NCI-H187 (cell line): Measurements from ENCODE around the gene TSSC4.
A peak's percentile ranks its signal among the peaks of the same experiment; 100 is the strongest.

ENCODE experiments used
- DNase-seq, 2 experiments: peaks; one replicate each; lab custom pipeline; 2025; lab: John Stamatoyannopoulos, UW

Gene TSSC4

DNA sequence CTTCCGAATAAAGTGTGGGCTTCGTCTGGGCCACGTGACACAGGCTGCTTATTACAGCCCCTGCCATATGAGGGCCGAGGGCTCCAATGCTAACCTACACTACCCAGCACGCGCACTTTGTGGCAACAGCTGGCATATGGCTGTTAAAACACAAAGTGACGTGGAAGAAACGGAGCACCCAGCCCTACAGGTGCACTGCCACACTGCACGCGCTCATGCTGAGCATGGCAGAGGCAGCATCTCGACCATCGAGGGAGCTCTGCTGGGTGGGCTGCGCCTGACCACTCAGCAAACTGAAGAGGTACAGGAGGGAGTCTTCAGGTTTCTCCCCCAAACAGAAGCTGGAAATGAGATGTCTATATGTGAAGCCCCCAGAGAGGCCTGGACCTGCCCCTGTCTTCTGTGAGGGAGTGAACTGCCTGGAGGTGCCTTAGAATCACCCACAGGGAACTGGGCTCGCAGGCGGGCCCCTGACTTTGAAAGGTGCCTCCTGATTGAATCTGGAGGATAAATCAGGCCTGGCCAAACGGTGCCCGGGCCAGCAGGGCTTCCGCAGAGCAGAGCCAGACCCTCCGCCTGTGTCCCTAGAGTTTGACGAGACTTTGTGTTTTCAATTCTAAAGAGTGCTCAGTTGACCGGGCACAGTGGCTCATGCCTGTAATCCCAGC lies 18.3 kb downstream of the TSSC4 start:
- DNase-seq = no peak

DNA sequence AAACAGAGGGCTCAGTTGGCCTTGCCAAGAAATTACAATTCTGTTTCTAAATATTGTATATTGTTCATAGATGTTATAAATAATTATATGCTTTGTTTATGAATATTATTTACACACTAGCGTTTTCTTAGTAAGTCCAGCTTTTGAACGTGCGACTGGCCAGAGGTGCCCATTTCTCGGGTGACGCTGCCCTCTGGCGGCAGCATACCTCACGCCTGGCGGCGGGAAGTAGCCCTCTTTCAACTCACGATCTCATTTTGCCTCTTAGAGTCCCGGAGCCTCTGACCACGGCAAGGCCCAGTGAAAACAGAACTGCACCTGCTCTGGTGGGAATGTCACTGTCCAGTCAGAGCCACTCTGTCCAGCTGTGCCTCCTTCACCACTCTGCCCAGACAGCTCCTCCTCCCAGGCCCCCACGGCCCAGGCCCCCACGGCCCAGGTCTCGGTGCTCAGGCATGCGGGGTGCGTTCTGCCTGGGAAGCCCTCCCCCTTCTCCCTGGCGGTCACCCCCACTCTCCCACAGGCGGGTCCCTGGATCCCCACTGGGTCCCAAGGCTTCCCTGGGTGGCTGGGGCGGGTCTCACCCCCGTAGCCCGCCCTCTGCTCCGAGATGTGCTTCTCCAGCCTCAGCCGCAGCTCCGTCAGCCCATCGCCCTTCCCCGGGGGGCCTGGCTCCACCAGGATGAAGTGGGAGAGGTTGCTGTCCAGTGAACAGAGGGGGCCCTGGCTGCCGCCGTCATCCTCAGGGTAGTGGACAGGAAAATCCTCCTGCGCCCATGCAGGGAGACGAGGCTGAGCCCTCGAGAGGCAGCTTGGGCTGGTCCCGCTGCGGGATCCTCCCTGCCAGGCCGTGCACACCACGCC lies 19.3 kb downstream of the TSSC4 start:
- DNase-seq = peak in 1 of 2 experiments; percentile 41

DNA sequence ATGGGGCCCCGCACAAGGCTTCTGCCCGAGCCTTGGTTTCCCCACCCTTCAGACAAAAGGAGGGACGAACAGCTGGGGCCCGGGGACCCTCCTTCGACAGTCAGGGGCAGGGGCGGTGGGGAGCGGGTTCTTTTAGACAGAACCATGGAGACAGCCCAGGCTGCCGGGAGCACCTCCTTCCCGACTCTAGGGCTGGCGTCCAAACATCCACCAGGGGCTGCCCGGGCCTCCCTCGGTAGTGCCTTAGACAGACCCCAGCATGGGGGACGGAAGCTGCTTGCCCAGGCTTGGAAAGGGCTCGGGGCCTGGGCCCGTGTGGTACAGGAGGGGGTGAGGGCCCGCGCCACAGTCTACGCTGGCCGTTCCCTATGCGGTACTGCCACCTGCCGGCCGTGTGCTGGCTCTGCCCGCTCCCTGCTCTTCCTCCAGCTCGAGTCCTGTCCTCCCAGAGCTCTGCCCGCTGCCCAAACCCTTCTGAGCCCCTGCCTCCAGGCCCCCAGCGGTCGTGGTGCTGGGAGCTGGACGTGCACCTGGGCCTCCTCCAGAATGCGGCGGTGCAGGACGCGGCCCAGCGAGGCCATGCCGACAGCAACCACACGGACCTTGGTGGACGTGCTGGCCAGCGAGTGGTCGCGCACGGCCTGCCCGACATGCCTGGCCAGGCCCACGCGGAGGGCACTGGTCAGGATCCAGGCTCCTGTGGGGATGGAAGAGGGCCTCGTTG lies 20.1 kb downstream of the TSSC4 start:
- no peak for DNase-seq

DNA sequence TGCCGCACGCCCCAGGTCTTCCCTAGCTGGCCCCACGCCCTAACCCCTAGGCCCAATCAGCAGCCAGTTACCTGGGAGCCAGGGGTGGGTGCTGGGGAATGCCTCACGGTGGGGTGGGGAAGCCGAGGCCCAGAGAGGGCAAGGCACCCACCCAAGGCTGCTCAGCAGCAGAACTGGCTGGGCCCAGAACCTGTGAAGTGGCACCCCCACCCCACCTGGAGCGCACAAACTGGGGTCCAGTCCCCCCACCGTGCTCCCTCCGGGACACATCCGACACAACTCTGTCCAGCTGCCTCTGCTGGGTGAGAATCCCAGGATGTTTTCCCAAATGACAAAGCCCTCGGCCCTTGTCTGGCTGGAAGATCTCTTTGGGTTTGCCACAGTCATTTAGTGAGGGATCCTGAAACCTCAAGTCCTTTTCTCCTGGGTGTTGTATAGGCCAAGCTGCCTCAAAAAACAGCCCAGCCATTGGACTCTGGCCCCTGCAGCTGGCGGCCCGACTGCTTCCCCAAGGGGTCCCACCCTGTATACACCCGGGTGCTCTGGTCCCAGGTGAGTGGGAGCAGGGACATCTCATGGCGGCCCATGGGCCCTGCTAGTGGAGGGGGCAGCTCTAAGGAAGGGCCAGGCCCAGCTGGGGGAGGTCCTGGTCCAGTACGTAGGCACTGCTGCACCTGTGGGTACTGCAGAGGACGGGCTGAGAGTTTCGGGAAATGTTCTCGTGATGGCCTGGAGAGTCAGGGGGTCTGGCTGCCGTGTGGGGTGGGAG lies 20.9 kb downstream of the TSSC4 start:
- DNase-seq = no peak

DNA sequence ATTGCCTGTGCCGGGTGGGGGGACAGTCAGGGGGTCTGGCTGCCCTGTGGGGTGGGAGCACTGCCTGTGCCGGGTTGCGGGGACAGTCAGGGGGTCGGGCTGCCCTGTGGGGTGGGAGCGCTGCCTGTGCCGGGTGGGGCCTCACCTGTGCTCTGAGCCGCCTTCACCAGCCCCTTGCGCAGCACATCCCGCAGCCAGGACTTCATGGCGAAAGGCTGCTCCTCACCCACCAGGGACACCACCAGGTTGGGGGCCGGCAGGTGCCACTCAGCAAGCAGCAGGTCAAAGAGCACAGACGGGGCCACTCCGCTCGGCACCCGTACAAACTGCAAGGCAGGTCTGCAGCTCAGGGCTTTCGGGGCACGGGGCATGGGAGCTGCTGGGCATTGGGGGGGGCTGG lies 21.4 kb downstream of the TSSC4 start:
- no peak for DNase-seq

DNA sequence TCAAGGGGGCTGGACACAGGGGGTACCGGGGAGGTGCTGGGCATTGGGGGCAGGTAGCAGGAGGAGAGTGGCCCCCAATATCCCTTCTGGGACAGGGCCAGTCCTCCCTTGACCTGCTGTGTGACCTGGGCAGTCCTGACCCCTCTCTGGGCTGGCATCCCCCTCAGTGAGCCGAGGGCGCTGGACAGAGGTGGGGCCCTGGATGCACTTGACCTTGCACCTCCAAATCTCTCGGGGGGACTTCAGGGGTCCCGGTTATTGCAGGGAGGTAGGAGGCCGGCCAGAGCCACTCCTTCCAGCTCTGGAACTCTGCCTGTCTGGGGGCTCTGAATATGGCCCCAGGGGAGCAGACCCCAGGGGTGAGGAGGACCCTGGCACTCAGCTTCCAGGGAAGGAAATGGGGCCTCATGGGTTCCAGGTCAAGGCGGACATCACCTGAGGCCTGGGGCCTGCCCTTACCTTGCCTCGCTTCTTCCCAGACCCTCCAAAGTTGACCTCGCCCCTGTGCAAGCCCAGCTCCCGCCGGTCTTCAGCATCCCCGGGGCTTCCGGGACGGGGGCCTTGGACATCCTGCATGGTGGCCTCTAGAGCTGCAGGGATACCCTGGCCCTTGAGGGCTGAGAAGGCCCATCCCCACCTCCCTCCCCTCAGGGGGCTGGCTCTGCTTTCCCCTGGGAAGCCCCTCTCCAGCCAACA lies 22.1 kb downstream of the TSSC4 start:
- DNase-seq = no peak

DNA sequence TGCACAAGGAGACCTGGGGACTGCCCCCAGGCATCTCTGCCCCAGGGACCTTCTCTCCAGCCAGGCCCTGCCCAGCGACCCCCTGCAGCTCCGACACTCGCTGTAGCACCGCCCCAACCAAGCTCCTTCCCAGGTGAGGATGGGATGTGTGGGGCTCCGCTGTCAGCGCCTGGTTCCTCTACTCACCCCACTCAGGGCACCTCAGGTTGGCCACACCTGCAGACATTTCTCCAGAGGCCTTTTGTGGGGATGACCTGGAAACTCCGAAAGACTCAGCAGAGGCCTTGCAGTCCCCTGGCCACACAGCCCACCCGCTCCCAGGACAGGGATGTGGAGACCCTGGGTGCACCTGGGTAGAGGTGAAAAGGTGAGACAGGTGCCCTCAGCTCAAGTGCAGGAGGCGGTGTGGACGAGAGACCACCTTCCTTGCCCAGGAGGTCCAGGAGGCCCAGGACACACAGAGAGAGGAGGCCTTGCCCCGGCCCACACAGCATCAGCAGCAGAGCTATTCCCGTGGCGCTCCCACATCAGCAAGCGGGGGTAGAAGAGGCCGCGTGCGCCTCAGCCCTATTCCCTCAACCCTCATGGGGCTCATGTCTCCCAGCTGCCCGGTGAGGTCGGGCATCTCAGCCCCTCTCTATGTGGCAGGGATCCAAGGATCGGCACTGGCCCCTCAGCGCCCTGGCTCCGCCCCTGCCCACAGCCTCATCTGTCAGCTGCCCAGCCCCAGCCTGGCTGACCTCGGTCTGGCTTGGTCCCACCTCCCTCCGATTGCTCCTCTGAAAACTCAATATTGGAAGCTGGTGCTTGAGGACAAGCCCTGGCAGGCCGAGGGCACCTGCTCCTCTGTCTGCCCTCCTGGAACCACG lies 22.8 kb downstream of the TSSC4 start:
- no peak for DNase-seq

DNA sequence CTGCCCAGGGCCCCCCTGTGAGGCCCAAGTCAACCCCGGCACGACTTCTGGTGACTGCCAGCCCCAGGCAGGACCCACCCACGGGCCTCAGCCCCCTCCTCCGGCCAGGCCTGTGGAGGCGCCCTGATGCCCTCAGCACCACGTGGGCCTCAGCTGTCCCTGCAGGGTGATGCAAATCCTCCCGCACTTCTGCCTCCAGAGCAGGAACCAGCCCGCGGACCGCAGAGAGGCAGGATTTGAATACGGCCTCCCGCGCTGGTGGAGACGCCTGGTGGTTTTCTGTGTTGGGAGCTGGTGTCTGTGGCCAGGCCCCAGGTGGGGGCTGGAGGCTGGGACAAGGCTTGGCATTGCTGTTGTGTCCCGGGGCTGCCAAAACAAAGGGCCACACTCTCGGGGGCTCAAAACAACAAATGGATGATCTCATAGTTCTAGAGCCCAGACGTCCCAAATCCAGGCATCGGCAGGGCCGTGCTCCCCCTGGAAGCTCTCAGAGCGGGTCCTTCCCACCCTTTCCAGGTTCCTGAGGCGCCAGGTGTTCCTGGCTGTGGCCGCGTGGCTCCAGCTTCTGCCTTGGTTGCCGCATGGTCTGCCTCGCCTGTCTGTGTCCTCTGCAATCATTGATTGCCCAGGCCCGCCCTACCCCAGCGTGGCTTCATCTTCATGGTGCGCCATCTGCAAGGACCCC lies 24.4 kb downstream of the TSSC4 start:
- no peak for DNase-seq

DNA sequence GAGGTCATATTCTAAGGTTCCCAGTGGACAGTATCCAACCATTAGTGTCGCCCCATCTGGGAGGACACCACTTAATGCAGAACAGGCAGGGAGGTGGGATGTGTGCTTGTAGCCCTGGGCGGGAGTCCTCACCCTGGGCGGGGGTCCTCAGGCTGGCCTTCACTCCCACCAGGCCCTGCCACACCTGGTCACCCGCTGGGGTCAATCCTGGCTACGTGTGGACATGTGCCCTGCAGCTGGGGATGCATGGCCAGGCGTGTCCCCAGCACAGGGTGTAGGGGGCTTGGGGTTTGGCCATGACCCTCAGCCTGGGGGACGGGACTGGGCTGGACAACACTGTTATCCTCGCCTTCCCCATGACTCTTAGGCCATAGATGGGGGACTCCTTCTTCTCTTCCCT lies 25.0 kb downstream of the TSSC4 start:
- DNase-seq = no peak

DNA sequence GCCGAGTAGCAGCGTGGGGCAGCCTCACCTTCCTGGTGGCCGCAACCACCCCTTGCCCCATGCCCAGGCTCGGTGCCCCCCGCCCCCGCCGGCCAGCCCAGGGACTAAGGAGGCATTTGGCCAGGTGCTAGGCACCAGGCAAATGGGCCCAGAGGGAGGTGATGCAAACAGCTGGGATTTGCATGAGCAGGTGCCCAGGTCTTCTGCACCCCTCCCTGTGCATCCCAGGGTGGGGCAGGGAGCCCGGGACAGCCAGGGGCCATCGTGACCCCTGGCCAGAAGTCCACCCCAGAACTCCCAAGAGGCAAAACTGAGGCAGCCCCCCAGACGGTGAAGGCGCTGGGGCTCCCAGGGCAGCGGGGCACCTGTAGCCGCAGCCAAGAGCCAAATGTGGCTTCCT lies 25.7 kb downstream of the TSSC4 start:
- no peak for DNase-seq

DNA sequence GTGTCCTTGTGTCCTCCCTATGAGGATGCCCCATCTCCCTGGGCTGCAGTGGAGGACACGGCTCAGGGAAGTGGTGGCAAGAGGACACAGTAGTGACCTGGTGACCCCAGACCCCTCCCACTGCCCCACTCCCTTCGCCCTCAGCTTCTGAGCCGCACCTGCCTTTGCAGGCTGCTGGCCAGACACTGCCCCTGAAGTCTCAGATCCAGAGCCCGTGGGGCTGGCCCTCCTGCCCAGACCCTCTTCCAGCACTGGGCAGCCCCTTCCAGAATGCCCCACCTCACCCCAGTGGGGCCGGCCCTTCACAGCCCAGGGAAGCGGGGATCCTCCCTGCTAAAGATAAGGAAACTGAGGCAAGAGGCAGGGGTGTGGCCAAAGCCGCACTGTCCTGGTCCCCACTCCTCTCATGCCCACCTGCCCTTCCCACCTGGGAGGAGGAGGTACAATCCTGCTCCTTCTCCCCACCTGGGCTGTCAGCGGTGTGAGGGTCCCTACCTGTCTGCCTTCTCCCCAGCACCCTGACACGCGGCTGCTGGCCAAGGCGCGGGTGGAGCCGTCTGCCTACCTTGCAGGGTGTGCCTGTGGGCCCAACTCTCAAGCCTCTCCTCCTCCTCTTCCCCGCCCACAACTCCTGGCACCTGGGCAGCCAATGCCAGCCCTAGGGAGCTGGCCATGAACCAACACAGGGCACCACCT lies 26.4 kb downstream of the TSSC4 start:
- no peak for DNase-seq

DNA sequence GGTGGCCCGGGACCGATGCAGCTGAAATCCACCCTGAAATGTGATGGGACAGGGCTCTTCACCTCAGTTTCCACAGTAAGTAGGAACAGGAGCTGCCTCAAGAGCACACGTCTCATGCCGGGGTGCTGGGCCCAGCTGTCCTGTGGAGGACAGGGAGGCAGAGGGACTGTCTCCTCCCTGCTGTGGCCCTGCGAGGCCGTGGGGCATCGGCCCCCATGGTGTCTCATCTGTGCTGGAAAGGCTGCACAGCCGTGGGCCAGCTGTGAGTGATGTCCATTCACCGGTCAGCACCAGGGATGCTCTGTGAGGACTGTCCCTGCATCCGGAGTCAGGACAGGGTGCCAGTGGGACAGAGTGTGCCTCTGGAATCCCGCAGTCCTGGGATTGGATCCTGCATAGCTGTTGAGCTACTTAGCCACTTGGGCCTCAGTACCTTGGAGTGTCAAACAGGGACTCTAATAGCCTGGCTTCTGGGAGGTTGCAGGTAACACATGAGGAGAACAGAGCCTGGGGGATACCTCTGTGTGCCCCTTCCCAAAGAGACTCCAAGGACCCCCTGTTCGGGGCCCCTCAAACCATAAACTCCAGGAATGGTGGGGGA lies 27.3 kb downstream of the TSSC4 start:
- DNase-seq = no peak

DNA sequence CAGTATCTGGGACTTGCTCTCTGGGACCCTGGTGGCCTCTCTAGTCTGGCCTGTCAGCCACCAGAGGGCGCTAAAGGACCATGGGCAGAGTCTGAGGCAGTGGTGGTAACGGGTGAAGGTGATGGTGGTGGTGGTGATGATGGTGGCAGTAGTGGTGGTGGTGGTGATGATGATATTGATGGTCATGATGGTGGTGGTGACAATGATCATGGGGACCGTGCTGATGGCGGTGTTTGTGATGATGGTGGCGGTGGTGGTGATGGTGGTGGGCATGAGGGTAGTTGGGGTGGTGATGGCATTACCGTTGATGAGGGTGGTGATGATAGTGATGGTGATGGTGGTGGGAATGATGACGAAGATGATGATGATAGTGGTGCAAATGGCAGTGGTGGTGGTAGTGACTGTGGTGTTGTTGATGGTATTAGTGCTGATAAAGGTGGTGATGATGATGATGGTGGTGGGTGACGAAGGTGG lies 27.8 kb downstream of the TSSC4 start:
- no peak for DNase-seq

DNA sequence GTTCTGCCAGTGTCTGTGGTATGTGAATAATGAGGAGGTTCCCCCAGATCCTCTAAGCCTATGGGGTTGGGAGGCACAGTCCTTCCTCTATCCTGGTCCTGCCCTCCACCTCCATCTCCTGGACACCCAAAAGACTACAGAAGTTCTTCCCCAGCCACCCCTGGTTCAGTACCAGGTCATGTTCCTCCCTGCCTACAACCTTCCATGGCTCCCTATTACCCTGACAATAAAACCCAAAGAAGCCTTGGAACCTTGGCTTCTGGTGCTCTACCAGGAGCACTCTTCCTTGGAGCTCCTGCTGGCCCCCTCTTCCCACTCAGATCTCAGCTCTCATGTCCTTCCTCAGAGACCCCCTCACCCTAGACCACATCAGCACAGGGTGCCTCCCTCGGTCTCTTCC lies 30.8 kb downstream of the TSSC4 start:
- no peak for DNase-seq

DNA sequence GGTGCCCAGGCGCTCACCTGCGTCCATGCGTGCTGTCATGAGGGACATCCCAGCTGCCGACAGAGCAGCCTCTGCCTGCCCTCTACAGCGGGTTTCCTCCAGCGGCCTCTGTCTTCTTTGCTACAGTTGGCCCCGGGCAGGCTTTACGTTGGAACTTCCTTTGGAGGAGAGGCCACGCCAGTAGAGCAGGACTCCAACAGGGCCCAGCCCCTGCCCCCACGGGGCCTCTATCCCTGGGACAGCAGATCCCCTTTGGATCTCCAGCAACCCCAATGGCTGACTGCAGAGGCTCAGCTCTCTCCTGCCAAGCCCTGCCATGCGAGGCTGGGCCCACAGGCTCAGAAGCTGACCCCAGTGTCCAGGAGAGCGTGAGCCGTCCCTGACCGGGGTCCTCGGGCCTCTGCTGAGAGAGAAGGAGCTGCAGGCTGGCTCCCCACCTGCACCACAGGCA lies 31.6 kb downstream of the TSSC4 start:
- DNase-seq = no peak

DNA sequence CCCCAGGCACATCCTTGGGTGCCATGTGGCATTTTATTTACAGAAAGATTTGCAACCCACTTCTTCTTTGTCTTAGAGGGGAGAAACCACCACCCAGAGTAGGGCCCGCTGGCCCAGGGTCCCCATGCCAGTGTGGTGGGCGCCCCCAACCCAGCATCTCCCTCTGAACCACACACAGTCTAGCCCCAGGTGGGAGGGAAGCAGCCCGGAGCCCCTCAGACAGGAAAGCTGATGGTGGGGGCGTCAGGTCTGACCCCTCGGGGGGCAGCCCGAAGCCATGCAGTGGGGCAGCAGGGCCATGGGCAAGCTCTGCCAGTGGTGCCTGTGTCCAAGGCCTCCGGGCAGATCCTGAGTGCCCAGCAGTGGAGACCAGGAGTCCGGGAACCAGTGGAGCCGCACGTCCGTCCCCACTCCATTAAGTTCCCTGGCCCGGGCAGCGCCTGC lies 32.1 kb downstream of the TSSC4 start:
- no peak for DNase-seq

DNA sequence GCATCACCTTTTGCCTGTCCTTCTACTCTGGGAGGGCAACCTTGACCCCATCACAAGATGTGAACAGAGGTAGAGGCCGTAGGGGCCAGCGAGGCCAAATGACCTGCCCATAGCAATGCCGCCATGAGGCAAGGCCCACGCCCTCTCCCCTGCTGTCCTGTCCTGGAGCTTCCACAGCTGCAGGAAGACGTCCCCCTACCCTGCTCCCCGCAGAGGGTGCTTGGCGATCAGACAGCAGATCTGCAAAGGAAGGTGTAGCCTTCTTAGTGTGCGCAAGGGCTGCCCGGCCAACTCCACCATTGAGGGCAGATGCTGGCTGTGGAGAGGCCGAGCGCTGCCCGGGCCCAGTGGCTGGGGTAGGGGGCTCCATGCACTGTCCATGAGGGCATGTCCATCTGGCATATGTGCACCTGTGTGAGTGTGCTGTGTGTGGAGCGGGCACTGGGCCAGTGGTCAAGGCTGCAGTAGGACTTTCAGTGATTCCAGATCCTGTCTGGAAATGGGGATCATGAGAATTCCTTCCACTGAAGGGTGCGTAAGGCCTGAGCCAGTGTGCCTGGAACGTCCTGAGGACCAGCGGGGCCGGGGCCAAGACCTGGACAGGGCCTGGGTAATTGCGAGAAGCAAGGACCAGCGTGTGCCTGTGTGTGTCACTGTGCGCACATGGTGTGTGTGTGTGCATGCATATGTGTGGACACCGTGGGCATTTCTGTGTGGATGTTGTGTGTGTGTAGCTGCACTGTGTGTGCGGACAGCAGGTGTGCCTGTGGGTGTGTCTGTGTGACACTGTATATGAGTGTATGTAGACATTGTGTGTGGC lies 32.8 kb downstream of the TSSC4 start:
- DNase-seq = no peak

DNA sequence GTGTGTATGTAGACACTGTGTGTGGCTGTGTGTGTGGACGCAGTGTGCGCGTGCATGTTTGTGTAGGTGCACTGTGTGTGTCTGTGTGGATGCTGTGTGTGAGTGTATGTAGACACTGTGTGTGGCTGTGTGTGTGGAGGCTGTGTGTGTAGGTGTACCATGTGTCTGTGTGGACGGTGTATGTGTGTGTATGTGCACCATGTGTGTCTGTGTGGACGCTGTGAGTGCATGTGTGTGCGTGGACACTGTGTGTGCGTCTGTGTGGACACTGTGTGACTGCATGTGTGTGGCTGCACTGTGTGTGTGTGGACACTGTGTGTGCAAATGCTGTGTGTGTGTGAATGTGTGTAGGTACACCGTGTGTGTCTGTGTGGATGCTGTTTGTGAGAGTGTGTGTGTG lies 33.5 kb downstream of the TSSC4 start:
- DNase-seq = no peak
